ENCODE data around the gene ZBTB1.
A peak's percentile ranks its signal among the peaks of the same experiment; 100 is the strongest.

The ZBTB1 gene

DNA sequence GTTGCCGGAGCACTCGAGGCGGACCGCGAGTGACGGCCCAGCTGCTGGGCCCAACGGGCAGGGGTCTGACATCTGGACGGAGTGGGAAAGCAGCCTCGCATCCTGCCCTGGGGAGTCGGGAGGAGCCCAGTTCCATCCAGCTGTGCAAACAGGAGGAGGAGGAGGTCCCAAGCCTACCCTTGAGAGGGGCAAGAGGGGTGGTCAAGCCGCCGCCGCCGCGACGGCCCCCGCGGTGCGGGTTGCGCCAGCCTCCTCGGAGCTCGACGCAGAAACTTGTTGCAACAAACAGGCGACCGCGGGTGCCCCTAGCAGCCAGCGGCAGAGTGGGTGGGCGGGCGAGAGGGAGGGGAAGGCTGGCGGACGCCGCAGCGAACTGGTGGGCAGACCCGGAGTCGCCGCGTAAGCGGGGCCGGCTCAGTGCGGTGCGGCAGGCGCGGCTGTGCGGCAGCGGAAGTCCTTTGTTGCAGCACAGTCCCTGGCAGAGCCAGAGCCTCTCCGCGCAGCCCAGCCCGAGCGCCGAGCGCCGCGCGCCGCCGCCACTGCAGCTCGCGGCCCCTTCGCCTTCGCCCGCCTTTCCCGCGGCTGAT lies at the start of gene ZBTB1:
Gene ZBTB1, plus strand, starts transcription at position 461 of the 587 bp plus-strand sequence. CDS start 16,735 bp downstream, outside the sequence.
- peak; percentile 81 to 88 for DNase-seq (ENCODE audit: low read depth in 2 of 2)

DNA sequence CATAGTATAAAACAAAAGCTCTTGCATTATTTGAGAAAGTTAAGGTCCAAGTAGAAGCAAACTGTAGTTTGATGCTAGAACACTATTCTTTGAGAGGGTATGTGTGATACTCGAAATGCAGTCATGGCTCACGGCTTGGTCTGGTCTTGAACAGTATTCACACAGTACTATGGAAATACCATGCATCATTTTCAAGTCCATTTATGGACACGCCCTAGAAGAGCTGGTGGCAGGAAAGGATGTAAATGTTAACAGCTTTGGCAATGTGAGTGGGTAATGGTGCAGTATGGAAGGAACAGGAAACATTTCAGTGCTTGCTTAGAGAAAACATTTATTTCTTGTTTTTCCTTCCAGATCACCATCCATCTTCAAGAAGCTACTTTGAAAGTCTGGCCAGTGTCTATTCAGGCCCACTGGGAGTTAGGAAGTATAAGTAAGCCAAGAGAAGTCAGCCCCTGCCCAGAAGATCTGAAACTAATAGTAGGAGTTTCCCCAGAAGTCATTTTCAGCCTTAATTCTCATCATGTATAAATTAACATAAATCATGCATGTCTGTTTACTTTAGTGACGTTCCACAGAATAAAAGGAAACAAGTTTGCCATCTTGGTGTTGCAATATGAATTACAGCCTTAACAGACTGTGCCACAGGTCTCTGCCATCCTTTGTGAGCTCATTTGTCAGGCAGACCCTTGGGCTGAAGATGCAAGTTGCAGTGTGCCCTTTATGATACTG lies 45.0 kb upstream of the ZBTB1 start:
- no peak for DNase-seq (ENCODE audit: low read depth in 2 of 2)

DNA sequence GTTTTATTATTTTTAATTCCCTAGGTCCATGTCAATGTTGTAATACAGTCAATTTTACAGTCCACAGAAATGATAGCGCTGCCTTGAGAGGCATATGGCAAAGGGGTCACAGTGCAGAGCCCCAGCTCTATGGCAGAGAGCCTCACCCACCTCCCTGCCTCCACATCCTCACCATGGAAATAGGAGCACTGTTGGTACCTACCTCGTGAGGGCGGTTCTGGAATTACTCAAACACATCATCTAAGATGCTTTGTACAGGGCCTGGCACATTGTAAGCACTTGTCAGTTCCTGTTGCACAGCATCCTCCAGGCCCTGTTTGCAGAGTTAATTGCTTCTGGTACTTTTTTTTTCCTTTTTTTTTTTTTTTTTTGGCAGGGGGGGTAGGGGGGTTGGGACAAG lies 43.3 kb upstream of the ZBTB1 start:
- no peak for DNase-seq (ENCODE audit: low read depth in 2 of 2)

- no peak for DNase-seq (ENCODE audit: low read depth in 2 of 2)
Measured at GRCh38 chr14:64463195-64463594, 41.4 kb upstream of the ZBTB1 start.

DNA sequence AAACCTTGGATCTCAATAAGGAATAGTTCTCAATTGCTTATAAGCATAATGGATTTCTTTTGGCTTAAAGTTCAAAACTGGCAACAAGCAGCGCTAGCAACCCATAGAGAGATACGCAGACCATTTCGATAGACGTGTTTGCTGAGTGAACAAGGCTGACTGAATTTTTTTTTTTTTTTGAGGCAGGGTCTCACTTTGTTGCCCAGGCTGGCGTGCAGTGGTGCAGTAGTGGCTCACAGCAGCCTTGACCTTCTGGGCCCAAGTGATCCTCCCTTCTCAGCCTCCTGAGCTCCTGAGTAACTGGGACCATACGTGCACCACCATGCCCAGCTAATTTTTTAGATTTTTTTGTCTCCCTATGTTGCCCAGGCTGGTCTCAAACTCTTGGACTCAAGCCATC lies 40.7 kb upstream of the ZBTB1 start:
- DNase-seq (ENCODE audit: low read depth in 2 of 2) = no peak

DNA sequence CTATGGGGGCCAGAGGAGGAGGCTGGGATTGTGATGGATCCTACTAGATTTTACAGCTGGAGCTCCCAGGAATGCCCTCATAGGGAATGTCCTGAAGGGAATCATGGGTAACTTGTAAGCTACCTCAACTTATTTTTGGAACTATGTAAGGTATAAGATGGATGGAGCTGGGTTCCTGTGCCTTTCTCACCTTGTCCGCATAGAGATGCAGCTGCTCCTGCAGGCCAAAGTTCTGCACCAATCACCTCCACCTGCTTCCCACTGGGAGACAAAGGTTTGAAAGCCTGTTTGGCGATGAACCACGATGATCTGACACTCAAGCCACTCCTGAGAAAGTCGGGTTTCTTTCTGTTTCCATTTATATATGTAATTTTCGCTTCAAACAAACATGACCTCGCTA lies 39.9 kb upstream of the ZBTB1 start:
- DNase-seq (ENCODE audit: low read depth in 2 of 2) = no peak

DNA sequence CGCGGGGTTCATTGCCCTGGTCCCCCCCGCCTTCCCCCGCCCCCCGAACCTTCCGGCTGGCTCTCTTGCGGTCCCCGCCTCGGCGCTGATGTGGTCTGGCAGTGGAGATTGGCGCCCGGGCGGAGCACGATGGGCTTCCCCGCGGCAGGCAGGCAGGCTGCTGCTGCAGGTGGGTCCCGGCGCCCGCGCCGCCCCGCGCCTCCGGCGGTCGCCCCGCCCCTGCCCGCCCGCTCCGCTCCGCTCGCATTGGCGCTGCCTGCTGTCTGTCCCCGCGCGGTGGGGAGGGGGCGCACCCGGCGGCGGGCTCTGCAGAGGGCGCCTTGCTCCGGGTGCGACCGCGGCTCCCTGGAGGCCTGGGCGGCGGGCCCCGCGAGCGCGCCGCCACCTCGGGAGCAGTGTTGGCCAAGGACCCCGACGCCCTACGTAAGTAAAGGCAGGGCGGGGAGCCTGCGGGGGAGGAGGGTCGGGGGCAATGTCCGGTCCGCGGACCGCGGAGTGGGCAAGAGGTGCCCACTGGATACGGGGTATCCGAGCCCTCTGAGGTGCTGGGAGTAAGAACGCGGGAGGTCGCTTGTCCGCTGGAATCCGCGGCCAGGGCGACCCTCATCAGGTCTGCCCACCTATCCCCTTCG lies 39.3 kb upstream of the ZBTB1 start, which contains the start of gene AKAP5:
Gene AKAP5, plus strand, starts transcription at position 309 of the 632 bp plus-strand sequence. CDS start 2,896 bp downstream, outside the sequence.
- peak; percentile 38 to 47 for DNase-seq (ENCODE audit: low read depth in 2 of 2)

DNA sequence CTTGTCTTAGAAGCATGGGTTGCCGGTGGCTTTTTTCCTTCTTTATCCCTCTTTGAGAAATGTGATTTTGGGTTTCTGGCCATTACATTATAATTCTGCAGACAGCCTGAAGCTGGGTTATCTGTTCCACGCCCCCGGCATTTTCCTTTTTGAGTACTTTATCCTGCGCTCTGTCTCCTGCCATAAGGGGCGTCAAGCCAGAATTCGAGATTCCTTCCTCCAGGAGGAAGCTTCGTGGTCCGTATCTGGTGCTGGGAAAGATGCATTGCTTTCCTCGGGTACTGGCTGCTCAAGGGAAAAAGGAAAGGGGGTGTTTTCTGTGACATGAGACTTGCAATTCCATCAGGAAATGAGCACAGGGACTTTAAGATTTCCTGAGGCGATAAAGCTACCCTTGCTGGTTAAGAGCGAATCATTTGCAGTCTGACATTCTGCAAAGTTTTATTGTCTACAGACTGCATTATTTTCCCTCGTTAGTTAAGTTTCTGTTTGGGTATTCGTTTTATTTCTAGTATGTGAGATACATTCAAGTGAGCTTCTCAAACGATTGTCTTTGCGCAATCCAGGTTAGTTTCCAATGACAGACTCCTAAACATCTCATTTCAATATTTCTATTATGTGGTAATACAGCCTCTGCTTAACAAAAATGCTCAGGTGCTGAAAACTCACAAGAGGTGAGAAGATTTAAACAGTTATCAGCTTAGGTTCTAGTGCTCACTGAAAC lies 38.6 kb upstream of the ZBTB1 start:
- DNase-seq (ENCODE audit: low read depth in 2 of 2) = no peak

DNA sequence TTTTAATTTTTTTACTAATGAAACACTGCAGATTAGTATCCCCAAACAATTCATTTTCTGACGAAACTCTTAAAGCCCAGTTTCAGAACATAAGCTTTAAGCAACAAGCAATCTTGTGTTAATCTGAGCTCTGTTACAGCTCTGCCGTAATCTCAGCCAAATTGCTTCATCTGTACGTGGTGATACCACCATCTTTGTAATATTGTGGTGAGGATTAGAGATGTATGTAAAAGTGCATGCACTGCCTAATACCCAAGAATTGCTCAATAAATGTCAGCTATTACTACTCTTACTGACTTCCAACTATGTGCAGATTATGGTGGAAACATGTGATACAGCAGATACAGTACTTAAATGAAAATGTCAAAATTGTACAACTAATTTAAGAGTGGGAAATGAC lies 37.5 kb upstream of the ZBTB1 start:
- no peak for DNase-seq (ENCODE audit: low read depth in 2 of 2)

DNA sequence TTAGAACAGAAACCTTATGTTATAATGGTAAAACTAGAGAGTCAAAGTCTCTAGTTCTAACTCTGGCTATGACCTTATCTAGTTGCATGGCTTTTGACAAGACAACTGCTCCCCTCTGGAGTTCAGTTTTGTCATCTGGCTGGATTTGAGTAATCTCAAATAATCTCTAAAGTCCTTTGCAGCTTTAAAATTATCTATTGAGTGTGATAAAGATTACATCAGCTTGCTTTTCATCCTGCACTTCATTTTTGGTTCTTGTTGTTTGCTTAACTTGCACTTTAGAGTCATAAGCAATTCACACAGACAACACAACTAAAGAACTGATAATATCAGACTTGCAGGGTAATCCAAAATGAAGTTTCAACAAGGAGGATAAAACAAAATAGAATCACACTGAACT lies 37.0 kb upstream of the ZBTB1 start:
- no peak for DNase-seq (ENCODE audit: low read depth in 2 of 2)

- DNase-seq (ENCODE audit: low read depth in 2 of 2) = no peak
Measured at GRCh38 chr14:64468451-64468850, 36.1 kb upstream of the ZBTB1 start.

- DNase-seq (ENCODE audit: low read depth in 2 of 2) = no peak
Measured at GRCh38 chr14:64474041-64474440, 30.5 kb upstream of the ZBTB1 start.

GRCh38 chr14:64474698-64475097 lies 29.9 kb upstream of the ZBTB1 start:
- no peak for DNase-seq (ENCODE audit: low read depth in 2 of 2)

GRCh38 chr14:64475585-64476273 lies 28.8 kb upstream of the ZBTB1 start:
- no peak for DNase-seq (ENCODE audit: low read depth in 2 of 2)

DNA sequence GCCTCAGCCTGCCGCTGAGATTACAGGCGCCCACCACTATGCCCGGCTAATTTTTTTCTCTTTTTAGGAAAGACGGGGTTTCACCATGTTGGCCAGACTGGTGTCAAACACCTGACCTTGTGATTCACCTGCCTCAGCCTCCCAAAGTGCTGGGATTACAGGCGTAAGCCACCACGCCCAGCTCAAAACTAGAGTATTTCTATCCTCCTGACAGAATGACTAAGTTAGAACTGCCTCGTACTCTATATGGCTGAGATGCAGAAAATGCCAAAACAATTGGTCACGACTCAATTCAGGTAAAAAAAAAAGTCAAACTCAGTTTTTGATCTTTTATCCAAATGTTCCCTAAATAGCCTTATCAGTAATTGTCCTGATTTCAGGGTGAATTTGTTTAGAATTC lies 28.1 kb upstream of the ZBTB1 start:
- DNase-seq (ENCODE audit: low read depth in 2 of 2) = no peak

GRCh38 chr14:64478634-64479250 lies 25.8 kb upstream of the ZBTB1 start:
- DNase-seq (ENCODE audit: low read depth in 2 of 2) = no peak

DNA sequence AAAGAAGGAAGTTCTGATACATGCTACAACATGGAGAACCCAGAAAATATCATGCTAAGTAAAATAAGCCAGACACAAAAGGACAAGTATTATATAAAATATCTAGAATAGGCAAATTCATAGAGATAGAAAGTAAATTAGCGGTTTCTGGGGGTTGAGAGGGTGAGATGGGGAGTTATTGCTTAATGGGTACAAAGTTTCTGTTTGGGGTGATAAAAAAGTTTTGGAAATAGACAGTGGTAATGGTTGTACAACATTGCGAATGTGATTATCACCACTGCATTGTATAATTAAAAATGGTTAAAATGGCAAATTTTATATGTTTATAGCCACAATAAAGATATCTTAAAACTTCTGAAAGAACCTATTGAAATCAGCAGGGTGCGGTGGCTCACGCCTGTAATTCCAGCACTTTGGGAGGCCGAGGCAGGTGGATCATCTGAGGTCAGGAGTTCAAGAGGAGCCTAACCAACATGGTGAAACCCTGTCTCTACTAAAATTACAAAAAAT lies 15.9 kb upstream of the ZBTB1 start:
- DNase-seq (ENCODE audit: low read depth in 2 of 2) = no peak

DNA sequence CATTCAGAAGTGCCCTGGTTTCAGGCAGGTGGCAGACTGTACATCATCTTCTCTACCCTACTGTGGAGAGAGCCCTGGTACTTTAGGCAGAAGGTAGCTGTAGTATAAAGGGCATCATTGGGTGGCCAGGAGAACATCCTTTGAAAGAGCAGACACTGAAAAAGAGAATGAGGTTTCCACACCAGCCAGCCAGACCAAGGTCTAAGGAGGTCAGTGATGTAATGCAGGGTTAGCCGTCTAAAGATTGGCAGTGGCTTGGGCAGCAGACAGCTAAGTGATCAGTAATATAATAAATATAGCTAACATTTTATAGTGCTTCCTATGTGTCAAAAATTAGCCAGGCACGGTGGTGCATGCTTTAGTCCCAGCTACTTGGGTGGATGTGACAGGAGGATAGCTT lies 12.9 kb upstream of the ZBTB1 start:
- DNase-seq (ENCODE audit: low read depth in 2 of 2) = no peak

GRCh38 chr14:64493455-64493854 lies 11.1 kb upstream of the ZBTB1 start:
- no peak for DNase-seq (ENCODE audit: low read depth in 2 of 2)

DNA sequence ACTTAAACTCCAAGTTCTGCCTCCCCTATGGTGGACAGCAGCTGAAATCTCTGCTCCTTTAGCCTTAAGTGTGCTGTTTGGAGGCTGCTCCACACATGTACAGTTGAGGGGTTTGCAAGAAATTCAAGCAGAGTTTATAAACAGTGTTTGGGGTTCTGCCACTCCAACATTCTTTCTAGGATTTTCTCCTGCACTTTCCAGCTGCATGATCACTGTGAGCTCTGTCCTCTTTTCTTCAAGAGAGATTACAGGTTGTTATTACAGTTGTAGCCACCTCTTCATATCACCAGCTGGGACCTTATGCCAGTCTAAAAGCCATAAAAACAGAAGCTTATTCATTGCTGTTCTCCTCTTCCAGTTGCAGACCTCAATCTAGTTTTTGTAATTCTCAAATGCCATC lies 9.3 kb upstream of the ZBTB1 start:
- DNase-seq (ENCODE audit: low read depth in 2 of 2) = no peak

- no peak for DNase-seq (ENCODE audit: low read depth in 2 of 2)
Measured at GRCh38 chr14:64496764-64497163, 7.8 kb upstream of the ZBTB1 start.

Measured in stimulated activated CD4-positive, alpha-beta T cell treated with anti-CD3 and anti-CD28 coated beads, Interleukin-4, amount 100 ng/mL, for 48 hours (primary cell).